H1 (cell line): ENCODE results near the gene ASIC1. TPM values are rescaled to one million over a fixed set of nuclear protein-coding genes. Genes with fewer than 3 reads are reported as not detected.

Experiments used
- ATF3 ChIP-seq: IDR thresholded peaks from 2 replicates; pipeline ENCODE4 v1.6.1; 2011; ENCODE audit warnings: low read depth, mild to moderate bottlenecking, low read length; ENCODE audit not compliant: insufficient read depth
- CBX5 ChIP-seq: fragments of 300-800, 300-1000 bp; sonication (generic); IDR thresholded peaks from 2 replicates; pipeline ENCODE4 v1.7.1; 2016; ENCODE audit warnings: antibody characterized with exemption, low read length, low read depth
- EP300 ChIP-seq, 2 experiments: IDR thresholded peaks; 1 replicate in 1 of 2; 2 replicates in 1 of 2; pipeline ENCODE4 v1.6.1; 2011 to 2012; ENCODE audit warnings: low read depth in 2 of 2, low read length in 2 of 2, mild to moderate bottlenecking in 2 of 2, borderline replicate concordance in 1 of 2, inconsistent platforms in 1 of 2, moderate library complexity in 1 of 2
- MAX ChIP-seq: IDR thresholded peaks from 2 replicates; pipeline ENCODE4 v1.6.1; 2012; ENCODE audit warnings: inconsistent platforms
- polyA plus RNA-seq, 7 experiments: library from polyadenylated mRNA; depleted of rRNA in 3 of 7; stranded (reverse) in 5 of 7; unstranded in 2 of 7; fragments of >200 nt in 5 of 7; fragments of 200-250 nt in 2 of 7; gene quantifications; 1 replicate in 5 of 7; 2 replicates in 1 of 7; 4 replicates in 1 of 7; pipeline versions ENCODE4 v1.2.1 to v1.2.3, GENCODE V29; 2011 to 2013; ENCODE audit warnings: missing spikeins in 2 of 7, mixed read lengths in 2 of 7
- total RNA-seq: library from RNA; stranded (reverse); fragmentation: NEBNext Ultra II Directional; extraction: Animal tissue kit (Norgen Biotek cat#: 25700); gene quantifications from 2 replicates; pipeline ENCODE4 v1.2.1, GENCODE V29; 2021
- TF ChIP-seq, protein P1 (sequence below): fragments of 300-600 bp; sonication (generic); IDR thresholded peaks from 2 replicates; pipeline ENCODE4 v1.7.1; 2012; ENCODE audit warnings: low read length, moderate library complexity, mild to moderate bottlenecking, inconsistent platforms; ENCODE audit not compliant: insufficient replicate concordance
- TF ChIP-seq, protein P2 (sequence below): IDR thresholded peaks from 2 replicates; pipeline ENCODE4 v1.6.1; 2011; ENCODE audit warnings: low read length, improper control_type of control experiment

Gene ASIC1
- total and polyA plus RNA-seq, 2 of the 8 experiments (the other 6 are each of a cell fraction or from before 2014, with no cell fraction given), result 2.4 to 4.4 TPM

GRCh38 chr12:50087151-50087550 lies 29.8 kb downstream of the ASIC1 start (continued):
- TF ChIP-seq, protein P1, sequence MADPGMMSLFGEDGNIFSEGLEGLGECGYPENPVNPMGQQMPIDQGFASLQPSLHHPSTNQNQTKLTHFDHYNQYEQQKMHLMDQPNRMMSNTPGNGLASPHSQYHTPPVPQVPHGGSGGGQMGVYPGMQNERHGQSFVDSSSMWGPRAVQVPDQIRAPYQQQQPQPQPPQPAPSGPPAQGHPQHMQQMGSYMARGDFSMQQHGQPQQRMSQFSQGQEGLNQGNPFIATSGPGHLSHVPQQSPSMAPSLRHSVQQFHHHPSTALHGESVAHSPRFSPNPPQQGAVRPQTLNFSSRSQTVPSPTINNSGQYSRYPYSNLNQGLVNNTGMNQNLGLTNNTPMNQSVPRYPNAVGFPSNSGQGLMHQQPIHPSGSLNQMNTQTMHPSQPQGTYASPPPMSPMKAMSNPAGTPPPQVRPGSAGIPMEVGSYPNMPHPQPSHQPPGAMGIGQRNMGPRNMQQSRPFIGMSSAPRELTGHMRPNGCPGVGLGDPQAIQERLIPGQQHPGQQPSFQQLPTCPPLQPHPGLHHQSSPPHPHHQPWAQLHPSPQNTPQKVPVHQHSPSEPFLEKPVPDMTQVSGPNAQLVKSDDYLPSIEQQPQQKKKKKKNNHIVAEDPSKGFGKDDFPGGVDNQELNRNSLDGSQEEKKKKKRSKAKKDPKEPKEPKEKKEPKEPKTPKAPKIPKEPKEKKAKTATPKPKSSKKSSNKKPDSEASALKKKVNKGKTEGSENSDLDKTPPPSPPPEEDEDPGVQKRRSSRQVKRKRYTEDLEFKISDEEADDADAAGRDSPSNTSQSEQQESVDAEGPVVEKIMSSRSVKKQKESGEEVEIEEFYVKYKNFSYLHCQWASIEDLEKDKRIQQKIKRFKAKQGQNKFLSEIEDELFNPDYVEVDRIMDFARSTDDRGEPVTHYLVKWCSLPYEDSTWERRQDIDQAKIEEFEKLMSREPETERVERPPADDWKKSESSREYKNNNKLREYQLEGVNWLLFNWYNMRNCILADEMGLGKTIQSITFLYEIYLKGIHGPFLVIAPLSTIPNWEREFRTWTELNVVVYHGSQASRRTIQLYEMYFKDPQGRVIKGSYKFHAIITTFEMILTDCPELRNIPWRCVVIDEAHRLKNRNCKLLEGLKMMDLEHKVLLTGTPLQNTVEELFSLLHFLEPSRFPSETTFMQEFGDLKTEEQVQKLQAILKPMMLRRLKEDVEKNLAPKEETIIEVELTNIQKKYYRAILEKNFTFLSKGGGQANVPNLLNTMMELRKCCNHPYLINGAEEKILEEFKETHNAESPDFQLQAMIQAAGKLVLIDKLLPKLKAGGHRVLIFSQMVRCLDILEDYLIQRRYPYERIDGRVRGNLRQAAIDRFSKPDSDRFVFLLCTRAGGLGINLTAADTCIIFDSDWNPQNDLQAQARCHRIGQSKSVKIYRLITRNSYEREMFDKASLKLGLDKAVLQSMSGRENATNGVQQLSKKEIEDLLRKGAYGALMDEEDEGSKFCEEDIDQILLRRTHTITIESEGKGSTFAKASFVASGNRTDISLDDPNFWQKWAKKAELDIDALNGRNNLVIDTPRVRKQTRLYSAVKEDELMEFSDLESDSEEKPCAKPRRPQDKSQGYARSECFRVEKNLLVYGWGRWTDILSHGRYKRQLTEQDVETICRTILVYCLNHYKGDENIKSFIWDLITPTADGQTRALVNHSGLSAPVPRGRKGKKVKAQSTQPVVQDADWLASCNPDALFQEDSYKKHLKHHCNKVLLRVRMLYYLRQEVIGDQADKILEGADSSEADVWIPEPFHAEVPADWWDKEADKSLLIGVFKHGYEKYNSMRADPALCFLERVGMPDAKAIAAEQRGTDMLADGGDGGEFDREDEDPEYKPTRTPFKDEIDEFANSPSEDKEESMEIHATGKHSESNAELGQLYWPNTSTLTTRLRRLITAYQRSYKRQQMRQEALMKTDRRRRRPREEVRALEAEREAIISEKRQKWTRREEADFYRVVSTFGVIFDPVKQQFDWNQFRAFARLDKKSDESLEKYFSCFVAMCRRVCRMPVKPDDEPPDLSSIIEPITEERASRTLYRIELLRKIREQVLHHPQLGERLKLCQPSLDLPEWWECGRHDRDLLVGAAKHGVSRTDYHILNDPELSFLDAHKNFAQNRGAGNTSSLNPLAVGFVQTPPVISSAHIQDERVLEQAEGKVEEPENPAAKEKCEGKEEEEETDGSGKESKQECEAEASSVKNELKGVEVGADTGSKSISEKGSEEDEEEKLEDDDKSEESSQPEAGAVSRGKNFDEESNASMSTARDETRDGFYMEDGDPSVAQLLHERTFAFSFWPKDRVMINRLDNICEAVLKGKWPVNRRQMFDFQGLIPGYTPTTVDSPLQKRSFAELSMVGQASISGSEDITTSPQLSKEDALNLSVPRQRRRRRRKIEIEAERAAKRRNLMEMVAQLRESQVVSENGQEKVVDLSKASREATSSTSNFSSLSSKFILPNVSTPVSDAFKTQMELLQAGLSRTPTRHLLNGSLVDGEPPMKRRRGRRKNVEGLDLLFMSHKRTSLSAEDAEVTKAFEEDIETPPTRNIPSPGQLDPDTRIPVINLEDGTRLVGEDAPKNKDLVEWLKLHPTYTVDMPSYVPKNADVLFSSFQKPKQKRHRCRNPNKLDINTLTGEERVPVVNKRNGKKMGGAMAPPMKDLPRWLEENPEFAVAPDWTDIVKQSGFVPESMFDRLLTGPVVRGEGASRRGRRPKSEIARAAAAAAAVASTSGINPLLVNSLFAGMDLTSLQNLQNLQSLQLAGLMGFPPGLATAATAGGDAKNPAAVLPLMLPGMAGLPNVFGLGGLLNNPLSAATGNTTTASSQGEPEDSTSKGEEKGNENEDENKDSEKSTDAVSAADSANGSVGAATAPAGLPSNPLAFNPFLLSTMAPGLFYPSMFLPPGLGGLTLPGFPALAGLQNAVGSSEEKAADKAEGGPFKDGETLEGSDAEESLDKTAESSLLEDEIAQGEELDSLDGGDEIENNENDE, result no peak
- TF ChIP-seq EP300 (IDR thresholded peaks at IDR 0.05; ENCODE audit: borderline replicate concordance in 1 of 2, low read depth in 2 of 2, low read length in 2 of 2) (no peak), CBX5 (no peak), MAX (no peak), ATF3 (no peak)
- TF ChIP-seq, protein P2, sequence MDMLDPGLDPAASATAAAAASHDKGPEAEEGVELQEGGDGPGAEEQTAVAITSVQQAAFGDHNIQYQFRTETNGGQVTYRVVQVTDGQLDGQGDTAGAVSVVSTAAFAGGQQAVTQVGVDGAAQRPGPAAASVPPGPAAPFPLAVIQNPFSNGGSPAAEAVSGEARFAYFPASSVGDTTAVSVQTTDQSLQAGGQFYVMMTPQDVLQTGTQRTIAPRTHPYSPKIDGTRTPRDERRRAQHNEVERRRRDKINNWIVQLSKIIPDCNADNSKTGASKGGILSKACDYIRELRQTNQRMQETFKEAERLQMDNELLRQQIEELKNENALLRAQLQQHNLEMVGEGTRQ, result no peak
